Nephron (organoid): ENCODE data around the gene GFAP.

ENCODE experiments used
- H3K27ac Mint-ChIP-seq, 3 experiments: 2 replicates each; pipeline ENCODE4 v1.8.0; 2020; ENCODE audit warnings: mixed read lengths in 3 of 3, mild to moderate bottlenecking in 2 of 3, moderate library complexity in 1 of 3
- H3K27me3 Mint-ChIP-seq: 2 replicates; pipeline ENCODE4 v1.8.0; 2021; ENCODE audit warnings: low read depth, mild to moderate bottlenecking, moderate library complexity, mixed read lengths
- H3K36me3 Mint-ChIP-seq: 2 replicates; pipeline ENCODE4 v1.8.0; 2020; ENCODE audit warnings: low read depth, mixed read lengths
- H3K4me1 Mint-ChIP-seq: 2 replicates; pipeline ENCODE4 v1.8.0; 2020; ENCODE audit warnings: mixed read lengths
- H3K4me3 Mint-ChIP-seq, 3 experiments: 2 replicates each; pipeline ENCODE4 v1.8.0; 2020; ENCODE audit warnings: mild to moderate bottlenecking in 3 of 3, mixed read lengths in 3 of 3, moderate library complexity in 2 of 3
- H3K9me3 Mint-ChIP-seq: 2 replicates; pipeline ENCODE4 v1.8.0; 2020; ENCODE audit warnings: mixed read lengths
- TF ChIP-seq, protein P1 (sequence below), 3 experiments: fragments of 200-600 bp; sonication (generic); IDR thresholded peaks; one replicate each; pipeline ENCODE4 v1.5.0; 2021; ENCODE audit warnings: antibody characterized with exemption in 3 of 3; ENCODE audit not compliant: unreplicated experiment in 3 of 3

Gene GFAP

DNA sequence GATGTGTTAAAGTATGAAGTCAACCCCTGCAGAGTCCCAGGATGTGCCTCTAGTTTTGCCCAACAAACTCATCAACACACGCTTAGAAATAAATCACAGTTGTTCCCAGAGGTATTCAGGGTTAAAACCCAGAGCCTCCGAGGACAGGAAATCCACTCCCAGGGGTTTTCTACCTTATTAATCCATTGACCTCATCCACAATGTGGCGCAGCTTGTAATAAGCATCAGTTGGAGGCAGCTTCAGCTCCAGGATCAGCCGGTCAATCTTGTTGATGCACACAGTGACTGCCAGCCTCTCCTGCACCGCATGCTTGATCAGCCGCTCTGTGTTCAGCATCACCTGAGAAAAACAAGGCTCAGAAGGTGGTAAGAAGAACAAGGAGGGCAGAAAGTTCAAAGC lies 39.5 kb downstream of the GFAP start:
- TF ChIP-seq, protein P1, sequence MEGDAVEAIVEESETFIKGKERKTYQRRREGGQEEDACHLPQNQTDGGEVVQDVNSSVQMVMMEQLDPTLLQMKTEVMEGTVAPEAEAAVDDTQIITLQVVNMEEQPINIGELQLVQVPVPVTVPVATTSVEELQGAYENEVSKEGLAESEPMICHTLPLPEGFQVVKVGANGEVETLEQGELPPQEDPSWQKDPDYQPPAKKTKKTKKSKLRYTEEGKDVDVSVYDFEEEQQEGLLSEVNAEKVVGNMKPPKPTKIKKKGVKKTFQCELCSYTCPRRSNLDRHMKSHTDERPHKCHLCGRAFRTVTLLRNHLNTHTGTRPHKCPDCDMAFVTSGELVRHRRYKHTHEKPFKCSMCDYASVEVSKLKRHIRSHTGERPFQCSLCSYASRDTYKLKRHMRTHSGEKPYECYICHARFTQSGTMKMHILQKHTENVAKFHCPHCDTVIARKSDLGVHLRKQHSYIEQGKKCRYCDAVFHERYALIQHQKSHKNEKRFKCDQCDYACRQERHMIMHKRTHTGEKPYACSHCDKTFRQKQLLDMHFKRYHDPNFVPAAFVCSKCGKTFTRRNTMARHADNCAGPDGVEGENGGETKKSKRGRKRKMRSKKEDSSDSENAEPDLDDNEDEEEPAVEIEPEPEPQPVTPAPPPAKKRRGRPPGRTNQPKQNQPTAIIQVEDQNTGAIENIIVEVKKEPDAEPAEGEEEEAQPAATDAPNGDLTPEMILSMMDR (IDR thresholded peaks at IDR 0.05; ENCODE audit: unreplicated experiment in 3 of 3): no peak
- Mint-ChIP-seq H3K27me3 (no peaks in the 10 kb centered on the region), H3K27ac (no peak overlapping the region), H3K9me3 (no peaks in the 10 kb centered on the region), H3K36me3 (peaks cover 50% of the 10 kb centered on the region), H3K4me3 (no peak overlapping the region), H3K4me1 (no peaks in the 10 kb centered on the region)

DNA sequence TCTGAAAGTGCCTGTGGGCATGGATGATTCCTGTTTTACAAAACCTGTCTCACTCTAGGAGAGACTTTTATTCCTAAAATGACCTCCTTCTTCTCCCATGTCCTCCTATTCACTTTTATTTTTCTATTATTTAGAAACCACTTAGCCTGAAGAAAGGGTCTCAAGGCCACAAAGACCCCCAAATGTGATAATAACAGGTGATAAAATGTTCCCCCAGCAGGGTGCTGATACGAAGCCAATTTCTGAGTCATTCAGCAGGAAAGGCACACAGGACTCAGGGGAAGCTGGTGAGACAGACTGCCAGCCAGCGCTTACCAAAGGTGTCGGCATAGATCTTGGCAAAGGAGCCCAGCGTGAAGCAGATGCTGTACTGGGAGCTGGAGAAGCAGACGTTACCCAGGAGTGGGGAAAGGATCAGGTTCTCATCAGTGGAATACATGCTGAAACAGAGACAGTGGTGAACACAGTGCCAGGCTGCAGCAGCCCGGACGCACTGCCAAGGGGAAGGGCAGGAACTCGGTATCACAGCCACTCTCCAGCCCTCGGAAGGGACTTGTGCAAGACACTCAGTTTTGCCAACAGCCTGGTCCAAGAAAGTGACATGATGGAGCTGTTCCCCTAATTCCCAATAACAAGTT lies 43.0 kb downstream of the GFAP start:
- Mint-ChIP-seq H3K27ac (no peak overlapping the region), H3K36me3 (peaks cover 66% of the 10 kb centered on the region), H3K4me3 (no peak overlapping the region), H3K4me1 (no peaks in the 10 kb centered on the region), H3K9me3 (no peaks in the 10 kb centered on the region), H3K27me3 (no peaks in the 10 kb centered on the region)
- TF ChIP-seq, protein P1 (IDR thresholded peaks at IDR 0.05; ENCODE audit: unreplicated experiment in 3 of 3): no peak

DNA sequence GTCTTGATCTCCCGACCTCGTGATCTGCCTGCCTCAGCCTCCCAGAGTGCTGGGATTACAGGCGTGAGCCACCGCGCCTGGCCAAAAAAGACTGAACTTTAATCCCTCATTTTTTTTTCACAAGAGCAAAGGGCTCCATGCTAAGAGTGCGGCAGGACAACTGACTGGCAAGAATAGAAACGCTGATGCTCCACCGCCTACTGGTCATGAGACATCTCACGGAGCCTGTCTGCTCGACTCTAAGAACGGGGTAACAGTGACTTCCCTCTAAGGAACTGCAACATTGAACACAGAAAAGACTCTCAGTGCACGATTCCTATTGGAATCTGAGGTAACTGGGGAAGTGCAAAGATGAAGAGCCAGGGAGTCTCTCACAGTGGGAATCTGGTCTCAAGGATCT lies 43.7 kb downstream of the GFAP start:
- H3K27ac Mint-ChIP-seq: no peak overlapping the region
- H3K4me1 Mint-ChIP-seq: no peaks in the 10 kb centered on the region
- no peaks in the 10 kb centered on the region for H3K27me3 Mint-ChIP-seq
- H3K9me3 Mint-ChIP-seq: no peaks in the 10 kb centered on the region
- H3K4me3 Mint-ChIP-seq: no peak overlapping the region
- peaks cover 60% of the 10 kb centered on the region for H3K36me3 Mint-ChIP-seq
- TF ChIP-seq, protein P1 (IDR thresholded peaks at IDR 0.05; ENCODE audit: unreplicated experiment in 3 of 3): no peak

DNA sequence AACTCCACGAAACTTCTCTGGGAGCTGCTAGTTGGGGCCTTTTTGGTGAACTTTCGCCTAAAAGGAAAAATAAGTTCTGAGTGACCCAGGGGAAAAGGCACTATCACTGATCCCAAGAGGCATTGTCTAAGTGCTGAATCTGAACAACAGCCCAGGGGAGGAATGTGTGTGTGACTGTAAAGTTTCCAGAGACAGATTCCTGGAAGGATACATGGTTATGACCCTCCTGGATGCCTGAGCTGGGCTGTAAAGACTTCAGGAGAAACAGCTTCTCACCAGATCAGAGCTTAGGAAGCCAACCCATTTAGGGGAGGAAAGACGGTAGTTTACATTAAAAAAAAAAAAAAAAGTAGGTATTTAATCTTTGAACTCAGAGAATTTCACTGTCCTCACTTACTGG lies 47.5 kb downstream of the GFAP start:
- no peaks in the 10 kb centered on the region for H3K9me3 Mint-ChIP-seq
- H3K36me3 Mint-ChIP-seq: peaks cover 68% of the 10 kb centered on the region
- no peak overlapping the region for H3K27ac Mint-ChIP-seq
- H3K27me3 Mint-ChIP-seq: no peaks in the 10 kb centered on the region
- no peaks in the 10 kb centered on the region for H3K4me1 Mint-ChIP-seq
- no peak overlapping the region for H3K4me3 Mint-ChIP-seq
- TF ChIP-seq, protein P1 (IDR thresholded peaks at IDR 0.05; ENCODE audit: unreplicated experiment in 3 of 3): no peak

DNA sequence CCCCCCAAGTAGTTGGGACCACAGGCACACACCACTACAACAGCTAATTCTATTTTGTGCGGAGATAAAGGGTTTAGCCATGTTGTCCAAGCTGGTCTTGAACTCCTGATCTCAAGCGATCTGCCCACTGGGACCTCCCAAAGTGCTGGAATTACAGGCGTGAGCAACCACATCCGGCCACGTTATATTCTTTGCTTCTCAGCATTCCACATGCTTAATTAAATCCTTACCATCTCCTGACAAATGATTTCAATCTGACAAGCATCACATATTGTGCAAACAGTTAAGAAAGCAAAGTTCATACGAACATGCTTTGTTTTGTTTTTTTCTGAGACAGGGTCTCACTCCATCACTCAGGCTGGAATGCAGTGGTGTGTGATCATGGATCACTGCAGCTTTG lies 49.4 kb downstream of the GFAP start:
- no peak overlapping the region for H3K4me3 Mint-ChIP-seq

DNA sequence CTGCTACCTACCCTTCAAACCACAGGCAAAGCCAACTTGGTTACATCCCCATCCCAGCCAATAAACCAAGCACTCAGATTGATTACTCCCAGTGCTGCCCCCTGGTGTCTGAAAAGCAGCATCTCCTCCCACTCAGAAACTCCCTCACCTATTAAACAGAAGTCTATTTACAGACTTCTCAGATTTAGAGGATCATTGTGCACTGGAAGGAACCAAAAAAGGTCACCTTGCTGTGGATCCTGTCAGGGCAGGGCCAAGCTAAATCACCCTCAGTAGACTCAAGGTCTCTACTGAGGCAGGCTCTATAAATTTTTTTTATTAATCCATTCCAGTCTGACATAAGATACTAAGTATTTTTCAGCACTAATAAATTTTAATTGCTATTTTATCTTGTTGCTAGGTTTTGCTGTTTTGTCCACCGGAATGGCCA lies 50.1 kb downstream of the GFAP start:
- H3K4me1 Mint-ChIP-seq: no peaks in the 10 kb centered on the region
- H3K9me3 Mint-ChIP-seq: no peaks in the 10 kb centered on the region
- H3K4me3 Mint-ChIP-seq: no peak overlapping the region
- TF ChIP-seq, protein P1 (IDR thresholded peaks at IDR 0.05; ENCODE audit: unreplicated experiment in 3 of 3): peak; percentile 69 to 85 (median 85)
- H3K27ac Mint-ChIP-seq: no peak overlapping the region
- no peaks in the 10 kb centered on the region for H3K27me3 Mint-ChIP-seq
- peaks cover 66% of the 10 kb centered on the region for H3K36me3 Mint-ChIP-seq

More for the DNA sequence above, 49.4 kb downstream of the GFAP start:
- no peaks in the 10 kb centered on the region for H3K27me3 Mint-ChIP-seq
- no peaks in the 10 kb centered on the region for H3K4me1 Mint-ChIP-seq
- no peak overlapping the region for H3K27ac Mint-ChIP-seq
- H3K36me3 Mint-ChIP-seq: peaks cover 66% of the 10 kb centered on the region
- H3K9me3 Mint-ChIP-seq: no peaks in the 10 kb centered on the region
- TF ChIP-seq, protein P1 (IDR thresholded peaks at IDR 0.05; ENCODE audit: unreplicated experiment in 3 of 3): no peak
